Suprapubic skin (tissue), 3 donors: Measurements from ENCODE around the gene STRN.

Experiments used
- CTCF ChIP-seq, 2 donors: fragments of 200-600 bp in 1 of 2; fragments of 450-650 bp in 1 of 2; sonication (generic) in 1 of 2; IDR thresholded peaks; one replicate each; pipeline ENCODE4 v1.5.1; 2016 to 2019; ENCODE audit warnings: antibody characterized with exemption in 2 of 2, mild to moderate bottlenecking in 1 of 2, moderate library complexity in 1 of 2
- POLR2A ChIP-seq, 2 donors: fragments of 450-650 bp; IDR thresholded peaks; one replicate each; pipeline ENCODE4 v1.6.1; 2017; ENCODE audit warnings: antibody characterized with exemption in 2 of 2, mild to moderate bottlenecking in 2 of 2, moderate library complexity in 2 of 2

GRCh38 chr2:36904636-36905035 is 61.7 kb downstream of the STRN start:
- TF ChIP-seq POLR2A (IDR thresholded peaks at IDR 0.05) (no peak), CTCF (IDR thresholded peaks at IDR 0.05) (no peak)
